ENCODE measurements around the gene TMEM138.

- TF ChIP-seq POLR2A (IDR thresholded peaks at IDR 0.05; ENCODE audit: extremely low read depth, insufficient read length) (no peak), CTCF (IDR thresholded peaks at IDR 0.05; ENCODE audit: low read depth, low read length) (no peak)
- TF ChIP-seq, protein P1, sequence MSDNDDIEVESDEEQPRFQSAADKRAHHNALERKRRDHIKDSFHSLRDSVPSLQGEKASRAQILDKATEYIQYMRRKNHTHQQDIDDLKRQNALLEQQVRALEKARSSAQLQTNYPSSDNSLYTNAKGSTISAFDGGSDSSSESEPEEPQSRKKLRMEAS (IDR thresholded peaks at IDR 0.05; ENCODE audit: low read depth, low read length), result no peak
Observed at GRCh38 chr11:61401573-61401972, 39.4 kb downstream of the TMEM138 start.

All from NB4 (cell line).